IPS-NIHi7 (cell line): ENCODE measurements around the gene ITSN1.
"Not testable (repeated sequence)": the region's sequence is repeated elsewhere in the genome, so short reads cannot be mapped to it uniquely, and the experiment has no call there.

Source experiments
- DNase-seq: peaks from one replicate; pipeline ENCODE4 v3.0.0; 2012; ENCODE audit warnings: mixed read lengths; ENCODE audit errors: extremely low spot score

The ITSN1 gene

GRCh38 chr21:33729139-33729538, 86.8 kb downstream of the ITSN1 start:
- DNase-seq = not testable (repeated sequence)

GRCh38 chr21:33729641-33730040, 87.3 kb downstream of the ITSN1 start:
- no peak for DNase-seq

DNA sequence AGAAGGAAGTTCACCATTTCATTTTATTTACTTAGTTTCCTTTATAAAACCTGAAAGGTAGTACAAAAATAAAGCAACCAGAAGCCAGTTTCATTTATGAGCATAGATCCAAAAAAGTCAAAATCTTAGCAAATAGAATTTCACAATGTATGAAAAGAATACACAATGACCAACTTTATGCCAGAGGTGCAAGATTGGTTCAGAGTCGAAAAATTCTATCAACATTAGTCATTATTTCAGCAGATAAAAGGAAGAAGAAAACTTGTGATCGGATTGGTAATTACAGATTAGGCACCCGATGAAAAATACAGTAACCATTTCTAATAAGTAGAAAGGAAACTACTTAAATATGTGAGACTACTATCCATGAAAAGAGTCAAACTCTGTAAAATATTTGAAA, 89.1 kb downstream of the ITSN1 start:
- DNase-seq = no peak

DNA sequence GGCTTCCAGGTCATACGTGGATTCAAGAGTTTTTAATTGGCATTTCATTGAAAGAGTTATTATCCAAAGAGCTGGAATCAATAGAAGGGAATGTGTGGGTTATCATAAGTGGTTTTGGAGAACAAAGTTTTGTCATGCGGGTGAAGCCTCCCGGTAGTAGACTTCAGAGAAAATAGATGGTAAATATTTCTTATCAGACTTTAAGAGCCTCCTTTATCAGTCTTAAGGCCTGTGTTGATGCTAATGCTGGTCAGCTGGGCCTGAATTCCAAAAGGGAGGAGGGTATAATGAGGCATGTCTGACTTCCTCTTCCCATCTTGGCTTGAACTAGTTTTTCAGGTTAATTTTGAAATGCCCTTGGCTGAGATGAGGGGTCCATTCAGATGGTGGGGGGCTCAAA, 89.7 kb downstream of the ITSN1 start:
- DNase-seq = no peak

DNA sequence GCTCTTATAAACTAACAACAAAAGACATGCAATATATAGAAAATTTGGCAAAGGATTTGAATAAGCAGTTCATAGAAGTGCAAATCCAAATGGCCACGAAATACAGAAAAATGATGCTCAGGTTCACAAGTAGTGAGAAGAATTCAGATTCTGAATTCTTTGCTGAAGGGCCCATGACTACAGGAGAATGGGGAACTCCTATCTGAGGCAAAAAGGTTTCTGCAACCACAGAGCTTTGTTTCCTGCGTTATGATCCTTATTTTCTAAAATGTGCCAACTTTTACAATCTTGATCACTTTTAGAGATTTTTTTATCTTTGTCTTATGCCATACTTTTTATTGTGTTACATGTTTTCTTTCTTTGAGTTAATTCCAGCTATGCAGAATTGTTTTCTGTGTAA, 91.3 kb downstream of the ITSN1 start:
- DNase-seq = no peak

- no peak for DNase-seq
Observed at GRCh38 chr21:33734291-33734690, 92.0 kb downstream of the ITSN1 start.

- DNase-seq = no peak
Observed at GRCh38 chr21:33734818-33735217, 92.5 kb downstream of the ITSN1 start.

DNA sequence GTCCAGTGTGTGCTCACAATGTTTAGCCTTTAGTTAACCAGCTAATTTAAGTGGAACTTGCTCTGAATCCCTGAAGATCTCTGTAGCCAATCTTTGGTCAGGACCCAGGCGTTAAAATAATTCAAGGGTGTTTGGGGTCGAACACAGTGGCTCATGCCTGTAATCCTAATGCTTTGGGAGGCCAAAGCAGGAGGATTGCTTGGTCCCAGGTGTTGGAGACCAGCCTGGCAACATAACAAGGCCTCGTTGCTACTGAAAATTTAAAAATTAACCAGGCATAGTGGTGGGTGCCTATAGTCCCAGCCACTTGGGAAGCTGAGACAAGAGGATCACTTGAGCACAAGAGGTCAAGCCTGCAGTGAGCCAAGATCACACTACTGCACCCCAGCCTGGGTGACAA, 94.3 kb downstream of the ITSN1 start:
- no peak for DNase-seq

DNA sequence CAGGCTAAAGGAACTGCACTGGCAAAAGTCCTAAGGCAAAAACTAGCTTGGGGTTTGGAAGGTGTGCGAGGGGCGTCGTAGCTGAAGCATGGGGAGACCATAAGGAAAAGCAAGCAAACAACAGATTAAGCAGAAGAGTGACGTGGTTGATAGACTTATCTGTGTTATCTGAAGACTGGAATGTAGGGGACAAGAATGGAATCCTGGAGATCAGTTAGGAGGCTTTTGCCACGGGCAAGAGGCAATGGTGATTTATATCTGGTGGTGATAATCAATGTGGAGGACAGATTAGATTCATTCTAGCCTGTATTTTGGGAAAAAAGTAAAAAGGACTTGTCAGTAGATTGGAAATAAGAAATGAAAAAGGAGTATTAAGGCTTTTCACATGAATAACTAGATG, 97.4 kb downstream of the ITSN1 start:
- no peak for DNase-seq

- no peak for DNase-seq
Observed at GRCh38 chr21:33747420-33747819, 105.1 kb downstream of the ITSN1 start.

DNA sequence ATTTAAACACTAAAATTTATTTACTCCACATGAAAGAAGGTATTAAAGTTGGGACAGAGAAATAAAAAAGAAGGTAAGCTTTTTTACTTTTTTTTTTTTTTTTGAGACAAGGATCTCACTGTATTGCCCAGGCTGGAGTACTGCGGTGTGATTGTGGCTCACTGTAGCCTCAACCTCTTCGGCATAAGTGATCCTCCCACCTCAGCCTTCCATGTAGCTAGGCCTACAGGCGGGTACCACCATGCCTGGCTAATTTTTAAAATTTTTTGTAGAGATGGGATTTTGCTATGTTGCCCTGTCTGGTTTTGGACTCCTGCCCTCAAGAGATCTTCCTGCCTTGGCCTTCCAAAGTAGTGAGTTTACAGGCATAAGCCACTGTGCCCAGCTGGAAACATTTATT, 106.6 kb downstream of the ITSN1 start:
- no peak for DNase-seq

DNA sequence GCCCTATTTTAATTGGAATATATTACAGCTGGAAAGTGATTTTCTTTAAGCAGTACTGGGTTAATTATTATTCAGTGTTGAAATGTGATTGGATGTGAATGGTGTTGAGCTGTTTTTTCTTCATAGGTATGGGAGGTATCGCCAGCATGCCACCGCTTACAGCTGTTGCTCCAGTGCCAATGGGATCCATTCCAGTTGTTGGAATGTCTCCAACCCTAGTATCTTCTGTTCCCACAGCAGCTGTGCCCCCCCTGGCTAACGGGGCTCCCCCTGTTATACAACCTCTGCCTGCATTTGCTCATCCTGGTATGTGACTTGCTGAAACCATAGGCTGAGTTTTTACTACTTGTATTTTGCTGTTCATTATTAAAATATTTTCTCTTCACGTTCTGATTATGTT, 107.7 kb downstream of the ITSN1 start:
- DNase-seq = no peak

GRCh38 chr21:33751120-33751519, 108.8 kb downstream of the ITSN1 start:
- DNase-seq = no peak

- DNase-seq = no peak
Observed at GRCh38 chr21:33751533-33751932, 109.2 kb downstream of the ITSN1 start.

DNA sequence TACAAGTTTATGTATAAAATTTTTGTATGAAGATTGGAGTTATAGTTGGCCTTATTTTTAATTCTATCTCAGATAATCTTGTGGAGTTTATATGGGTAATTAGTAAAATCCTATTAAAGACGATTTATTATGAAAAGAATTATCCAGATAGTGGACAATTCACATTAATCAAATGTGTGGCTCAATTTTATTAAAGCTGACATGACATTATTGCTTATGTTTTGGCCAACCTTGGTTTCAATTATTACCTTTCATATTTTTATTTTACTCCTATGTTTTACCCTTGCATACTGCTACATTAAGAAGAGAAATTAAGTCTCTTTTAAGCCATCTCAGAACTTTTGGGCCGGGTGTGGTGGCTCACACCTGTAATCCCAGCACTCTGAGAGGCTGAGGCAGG, 110.0 kb downstream of the ITSN1 start:
- no peak for DNase-seq

- no peak for DNase-seq
Observed at GRCh38 chr21:33753886-33754285, 111.6 kb downstream of the ITSN1 start.

DNA sequence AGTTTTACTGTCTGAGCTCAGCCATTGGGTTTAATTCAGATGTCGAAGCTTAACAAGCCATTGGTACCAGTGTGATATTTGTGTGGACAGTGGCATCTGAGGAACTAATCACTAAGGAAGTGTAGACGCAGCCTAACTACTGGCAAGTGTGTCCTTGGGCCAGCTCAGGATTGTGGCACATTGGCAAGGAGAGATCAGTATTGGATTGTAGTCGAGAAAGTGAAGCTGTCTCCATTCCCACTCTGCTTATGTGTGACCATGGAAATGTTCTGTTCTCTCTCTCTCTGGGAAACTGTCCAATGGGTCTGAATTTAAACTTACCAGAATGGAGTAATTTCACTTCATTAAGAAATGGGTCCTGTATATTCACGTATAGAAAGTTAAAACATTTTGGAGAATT, 112.2 kb downstream of the ITSN1 start:
- DNase-seq = no peak

GRCh38 chr21:33755354-33755753, 113.1 kb downstream of the ITSN1 start:
- DNase-seq = no peak

DNA sequence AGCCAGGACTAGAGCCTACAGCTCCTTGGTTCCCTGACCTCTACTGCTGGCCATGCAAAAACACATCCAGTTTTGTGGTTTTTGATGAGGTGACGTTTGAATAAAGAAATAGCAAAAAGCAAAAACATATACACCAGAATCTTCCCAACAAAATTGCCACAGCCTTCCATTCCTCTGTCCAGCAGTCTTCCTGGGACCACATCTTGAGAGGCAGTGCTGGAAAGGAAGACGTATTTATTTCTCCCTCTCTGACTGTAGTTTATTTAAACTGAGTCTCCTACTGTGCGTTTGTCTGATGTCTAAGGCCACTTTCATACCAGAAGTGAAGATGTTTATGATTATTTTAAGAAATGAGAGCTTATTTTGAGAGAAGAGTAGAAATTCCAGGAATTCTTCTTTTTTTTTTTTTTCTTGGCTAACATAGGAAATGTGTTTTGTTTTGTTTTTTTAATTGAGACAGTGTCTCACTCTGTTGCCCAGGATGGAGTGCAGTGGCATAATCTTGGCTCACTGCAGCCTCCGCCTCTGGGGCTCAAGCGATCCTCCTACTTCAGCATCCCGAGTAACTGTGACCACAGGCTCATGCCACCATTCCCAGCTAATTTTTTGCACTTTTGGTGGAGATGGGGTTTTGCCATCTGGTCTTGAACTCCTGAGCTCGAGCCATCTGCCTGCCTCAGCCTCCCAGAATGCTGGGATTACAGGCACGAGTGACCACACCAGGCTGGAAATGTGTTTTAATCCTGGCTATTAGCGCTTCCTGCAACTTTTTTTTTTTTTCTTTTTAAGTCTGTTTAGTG, 118.5 kb downstream of the ITSN1 start:
- no peak for DNase-seq

- DNase-seq = no peak
Observed at GRCh38 chr21:33761441-33762036, 119.2 kb downstream of the ITSN1 start.

GRCh38 chr21:33762803-33763581, 120.7 kb downstream of the ITSN1 start:
- DNase-seq = no peak

DNA sequence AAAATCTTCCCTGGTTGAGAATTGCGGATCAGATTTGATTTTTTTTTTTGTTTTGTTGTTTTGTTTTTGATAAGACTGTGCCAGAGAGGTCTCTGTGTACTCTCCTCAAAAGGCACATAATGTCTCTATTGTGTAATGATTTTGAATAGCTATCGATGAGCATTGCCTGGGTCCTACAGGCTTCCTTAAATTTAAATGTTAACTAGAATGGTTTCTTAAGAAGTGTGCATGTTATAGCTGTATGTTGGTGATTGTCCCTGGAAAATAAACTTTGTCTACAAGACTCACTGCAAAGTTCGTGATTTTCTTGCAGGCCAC, 121.2 kb downstream of the ITSN1 start:
- DNase-seq = no peak

GRCh38 chr21:33767236-33767635, 124.9 kb downstream of the ITSN1 start:
- no peak for DNase-seq
